Vagina (tissue), 2 donors: ENCODE data around the gene OR10G7.

ENCODE experiments used
- CTCF ChIP-seq, 3 experiments: fragments of 450-650 bp in 2 of 3; fragments of 200-600 bp in 1 of 3; sonication (generic) in 1 of 3; IDR thresholded peaks; one replicate each; pipeline ENCODE4 v1.5.1; 2017 to 2019; ENCODE audit warnings: antibody characterized with exemption in 3 of 3, mild to moderate bottlenecking in 2 of 3, moderate library complexity in 2 of 3
- POLR2A ChIP-seq, 2 donors: fragments of 450-650 bp; IDR thresholded peaks; one replicate each; pipeline ENCODE4 v1.6.1; 2017; ENCODE audit warnings: antibody characterized with exemption in 2 of 2, mild to moderate bottlenecking in 2 of 2, moderate library complexity in 2 of 2
- POLR2AphosphoS5 ChIP-seq, 2 donors: sonication (generic); formaldehyde crosslinking; IDR thresholded peaks; one replicate each; pipeline ENCODE4 v1.9.0; 2017; ENCODE audit warnings: antibody characterized with exemption in 2 of 2, mild to moderate bottlenecking in 2 of 2, low read depth in 1 of 2; ENCODE audit not compliant: insufficient read depth in 1 of 2

GRCh38 chr11:124074554-124074953, 33.4 kb upstream of the OR10G7 start:
- TF ChIP-seq POLR2A (IDR thresholded peaks at IDR 0.05), result no peak
- TF ChIP-seq CTCF (IDR thresholded peaks at IDR 0.05), result no peak
- no peak for TF ChIP-seq POLR2AphosphoS5 (IDR thresholded peaks at IDR 0.05; ENCODE audit: insufficient read depth in 1 of 2, low read depth in 1 of 2)
